ENCODE results near the gene IGLL5. TPM values are rescaled to one million over a fixed set of nuclear protein-coding genes. Genes with fewer than 3 reads are reported as not detected.

The IGLL5 gene
- total and polyA plus RNA-seq, 2 donors (not counting 1 experiment from before 2014, with no cell fraction given) = not detected

GRCh38 chr22:22933807-22934542, 46.4 kb downstream of the IGLL5 start:
- no peaks in the 10 kb centered on the region for H3K4me1 ChIP-seq (ENCODE audit: control insufficient read depth, extremely low read depth, insufficient read depth, low read length)
- no peak for DNase-seq (ENCODE audit: low read depth in 2 of 2)
- no peaks in the 10 kb centered on the region for H4K20me1 ChIP-seq (ENCODE audit: control insufficient read depth, extremely low read depth, insufficient read depth, low read length)
- no peak overlapping the region for H3K9ac ChIP-seq (ENCODE audit: insufficient read depth, low read length)
- no peaks in the 10 kb centered on the region for H3K36me3 ChIP-seq (ENCODE audit: control insufficient read depth, insufficient read depth, low read length)
- no peak overlapping the region for H3K4me2 ChIP-seq (ENCODE audit: extremely low read depth, insufficient read depth, low read length)
- no peaks in the 10 kb centered on the region for H3K9me3 ChIP-seq (ENCODE audit: control insufficient read depth, insufficient read depth, low read depth, low read length)
- no peaks in the 10 kb centered on the region for H3K27me3 ChIP-seq (ENCODE audit: control insufficient read depth, insufficient read depth, low read length)
- H2AFZ ChIP-seq (ENCODE audit: low read length) = no peak overlapping the region
- H3K27ac ChIP-seq (ENCODE audit: insufficient read depth, low read length) = no peak overlapping the region
- H3K79me2 ChIP-seq (ENCODE audit: control insufficient read depth, insufficient read depth, low read length) = no peaks in the 10 kb centered on the region
- TF ChIP-seq EZH2 (IDR thresholded peaks at IDR 0.05; ENCODE audit: low read length, missing control alignments) (no peak), CTCF (conservative IDR thresholded peaks at IDR 0.05 in 1 of 2, IDR thresholded peaks at IDR 0.05 in 1 of 2; ENCODE audit: low read depth in 1 of 2, low read length in 2 of 2) (no peak)
- no peak overlapping the region for H3K4me3 ChIP-seq (replicated peaks in 1 of 4; ENCODE audit: control extremely low read depth in 1 of 4, insufficient read depth in 1 of 4, low read depth in 3 of 4, low read length in 4 of 4)

GRCh38 chr22:22934543-22935055, 47.0 kb downstream of the IGLL5 start:
- Histone ChIP-seq H3K36me3 (ENCODE audit: control insufficient read depth, insufficient read depth, low read length) (no peaks in the 10 kb centered on the region), H2AFZ (ENCODE audit: low read length) (no peak overlapping the region), H3K79me2 (ENCODE audit: control insufficient read depth, insufficient read depth, low read length) (no peaks in the 10 kb centered on the region), H3K4me1 (ENCODE audit: control insufficient read depth, extremely low read depth, insufficient read depth, low read length) (no peaks in the 10 kb centered on the region), H3K4me3 (replicated peaks in 1 of 4; ENCODE audit: control extremely low read depth in 1 of 4, insufficient read depth in 1 of 4, low read depth in 3 of 4, low read length in 4 of 4) (no peak overlapping the region), H4K20me1 (ENCODE audit: control insufficient read depth, extremely low read depth, insufficient read depth, low read length) (no peaks in the 10 kb centered on the region), H3K27ac (ENCODE audit: insufficient read depth, low read length) (no peak overlapping the region), H3K9ac (ENCODE audit: insufficient read depth, low read length) (no peak overlapping the region), H3K9me3 (ENCODE audit: control insufficient read depth, insufficient read depth, low read depth, low read length) (no peaks in the 10 kb centered on the region), H3K27me3 (ENCODE audit: control insufficient read depth, insufficient read depth, low read length) (no peaks in the 10 kb centered on the region), H3K4me2 (ENCODE audit: extremely low read depth, insufficient read depth, low read length) (no peak overlapping the region)
- no peak for DNase-seq (ENCODE audit: low read depth in 2 of 2)
- TF ChIP-seq CTCF (conservative IDR thresholded peaks at IDR 0.05 in 1 of 2, IDR thresholded peaks at IDR 0.05 in 1 of 2; ENCODE audit: low read depth in 1 of 2, low read length in 2 of 2) (no peak), EZH2 (IDR thresholded peaks at IDR 0.05; ENCODE audit: low read length, missing control alignments) (no peak)

GRCh38 chr22:22935056-22935545, 47.5 kb downstream of the IGLL5 start:
- H3K4me1 ChIP-seq (ENCODE audit: control insufficient read depth, extremely low read depth, insufficient read depth, low read length) = no peaks in the 10 kb centered on the region
- H3K4me3 ChIP-seq (replicated peaks in 1 of 4; ENCODE audit: control extremely low read depth in 1 of 4, insufficient read depth in 1 of 4, low read depth in 3 of 4, low read length in 4 of 4) = no peak overlapping the region
- H3K27ac ChIP-seq (ENCODE audit: insufficient read depth, low read length) = no peak overlapping the region
- no peaks in the 10 kb centered on the region for H3K36me3 ChIP-seq (ENCODE audit: control insufficient read depth, insufficient read depth, low read length)
- no peak overlapping the region for H2AFZ ChIP-seq (ENCODE audit: low read length)
- H3K27me3 ChIP-seq (ENCODE audit: control insufficient read depth, insufficient read depth, low read length) = no peaks in the 10 kb centered on the region
- H3K79me2 ChIP-seq (ENCODE audit: control insufficient read depth, insufficient read depth, low read length) = no peaks in the 10 kb centered on the region
- no peak overlapping the region for H3K4me2 ChIP-seq (ENCODE audit: extremely low read depth, insufficient read depth, low read length)
- no peak overlapping the region for H3K9ac ChIP-seq (ENCODE audit: insufficient read depth, low read length)
- TF ChIP-seq CTCF (conservative IDR thresholded peaks at IDR 0.05 in 1 of 2, IDR thresholded peaks at IDR 0.05 in 1 of 2; ENCODE audit: low read depth in 1 of 2, low read length in 2 of 2) (no peak), EZH2 (IDR thresholded peaks at IDR 0.05; ENCODE audit: low read length, missing control alignments) (no peak)
- no peaks in the 10 kb centered on the region for H4K20me1 ChIP-seq (ENCODE audit: control insufficient read depth, extremely low read depth, insufficient read depth, low read length)
- DNase-seq (ENCODE audit: low read depth in 2 of 2) = no peak
- no peaks in the 10 kb centered on the region for H3K9me3 ChIP-seq (ENCODE audit: control insufficient read depth, insufficient read depth, low read depth, low read length)

All from fibroblast of lung (primary cell).